GM23338 (cell line): Measurements from ENCODE around the gene LAGE3. TPM values are rescaled to one million over a fixed set of nuclear protein-coding genes. Genes with fewer than 3 reads are reported as not detected.

ENCODE experiments used
- ATAC-seq: fragments of 200-7000 bp; cut with Tn5 transposase; 3 replicates; pipeline ENCODE4 v1.9.1; 2020
- DNase-seq: peaks from one replicate; pipeline ENCODE4 v3.0.0-alpha.2; 2015; ENCODE audit warnings: low spot score
- H2AFZ ChIP-seq: fragments of 200-600 bp; sonication (generic); 2 replicates; pipeline ENCODE4 v1.8.0; 2016; ENCODE audit warnings: antibody characterized with exemption, mild to moderate bottlenecking, moderate library complexity
- H3F3A ChIP-seq: fragments of 200-600 bp; sonication (generic); replicated peaks from 2 replicates; pipeline ENCODE4 v1.8.0; 2017; ENCODE audit warnings: antibody characterized with exemption, mixed run types, low read depth
- H3K27ac ChIP-seq: fragments of 200-600 bp; sonication (generic); 2 replicates; pipeline ENCODE4 v1.6.1; 2016; ENCODE audit warnings: low read depth
- H3K27me3 ChIP-seq: fragments of 200-600 bp; sonication (generic); 2 replicates; pipeline ENCODE4 v1.8.0; 2016; ENCODE audit warnings: mild to moderate bottlenecking, mixed run types, moderate library complexity; ENCODE audit not compliant: insufficient read depth
- H3K36me3 ChIP-seq: fragments of 200-600 bp; sonication (generic); 2 replicates; pipeline ENCODE4 v1.8.0; 2016; ENCODE audit warnings: mild to moderate bottlenecking; ENCODE audit not compliant: insufficient read depth
- H3K4me1 ChIP-seq: fragments of 200-600 bp; sonication (generic); 2 replicates; pipeline ENCODE4 v1.8.0; 2016; ENCODE audit warnings: mild to moderate bottlenecking, moderate library complexity; ENCODE audit not compliant: insufficient read depth
- H3K4me2 ChIP-seq: fragments of 200-600 bp; sonication (generic); 2 replicates; pipeline ENCODE4 v1.7.1; 2017; ENCODE audit warnings: mixed run types
- H3K4me3 ChIP-seq: fragments of 200-600 bp; sonication (generic); 2 replicates; pipeline ENCODE4 v1.6.1; 2016; ENCODE audit warnings: mixed run types
- H3K79me2 ChIP-seq: fragments of 200-600 bp; sonication (generic); replicated peaks from 2 replicates; pipeline ENCODE4 v1.8.0; 2017; ENCODE audit warnings: mild to moderate bottlenecking; ENCODE audit not compliant: insufficient read depth
- H3K9me2 ChIP-seq: fragments of 200-600 bp; sonication (generic); 2 replicates; pipeline ENCODE4 v1.8.0; 2017; ENCODE audit not compliant: insufficient read depth
- H4K20me1 ChIP-seq: fragments of 200-600 bp; sonication (generic); replicated peaks from 2 replicates; pipeline ENCODE4 v1.8.0; 2017; ENCODE audit warnings: mild to moderate bottlenecking; ENCODE audit not compliant: insufficient read depth
- H3K27ac Mint-ChIP-seq: 2 replicates; pipeline ENCODE4 v1.8.0; 2020; ENCODE audit warnings: inconsistent platforms, mild to moderate bottlenecking, moderate library complexity, mixed read lengths
- H3K27me3 Mint-ChIP-seq: 3 replicates; pipeline ENCODE4 v1.8.0; 2022; ENCODE audit warnings: low read depth, mild to moderate bottlenecking, moderate library complexity, mixed read lengths, inconsistent platforms; ENCODE audit not compliant: insufficient read depth, poor library complexity
- H3K36me3 Mint-ChIP-seq: 3 replicates; pipeline ENCODE4 v1.8.0; 2021; ENCODE audit warnings: low read depth, mild to moderate bottlenecking, inconsistent platforms, moderate library complexity, mixed read lengths
- H3K4me1 Mint-ChIP-seq: 3 replicates; pipeline ENCODE4 v1.8.0; 2020; ENCODE audit warnings: mild to moderate bottlenecking, inconsistent platforms, mixed read lengths
- H3K4me3 Mint-ChIP-seq: 3 replicates; pipeline ENCODE4 v1.8.0; 2021; ENCODE audit warnings: moderate library complexity, mild to moderate bottlenecking, inconsistent platforms, mixed read lengths
- H3K9me3 Mint-ChIP-seq: 3 replicates; pipeline ENCODE4 v1.8.0; 2020; ENCODE audit warnings: moderate library complexity, mild to moderate bottlenecking, inconsistent platforms, mixed read lengths
- CREB1 ChIP-seq: fragments of 250-450 bp; sonication (Bioruptor Pico); IDR thresholded peaks from 2 replicates; pipeline ENCODE4 v1.5.0; 2020; ENCODE audit warnings: low read depth, mild to moderate bottlenecking, moderate library complexity
- EZH2phosphoT487 ChIP-seq: fragments of 200-600 bp; sonication (generic); IDR thresholded peaks from one replicate; pipeline ENCODE4 v1.8.1; 2018; ENCODE audit warnings: antibody characterized with exemption; ENCODE audit not compliant: unreplicated experiment
- POLR2AphosphoS5 ChIP-seq: IDR thresholded peaks from 2 replicates; pipeline ENCODE4 v1.6.1; 2016; ENCODE audit warnings: antibody characterized with exemption, low read depth
- polyA plus RNA-seq: library from polyadenylated mRNA; unstranded; fragments of >200 nt; fragmentation: Nextera tagmentation; extraction: Ambion mirVana; gene quantifications from 2 replicates; pipeline ENCODE4 v1.2.1, GENCODE V29; 2016
- total RNA-seq: library from RNA; depleted of rRNA; stranded (reverse); fragments of >200 nt; shearing (Covaris generic); gene quantifications from 2 replicates; pipeline ENCODE4 v1.2.3, GENCODE V29; 2014
- TF ChIP-seq, protein P1 (sequence below): IDR thresholded peaks from one replicate; pipeline ENCODE4 v1.6.1; 2018; ENCODE audit warnings: antibody characterized with exemption; ENCODE audit not compliant: unreplicated experiment
- TF ChIP-seq, protein P2 (sequence below): IDR thresholded peaks from 2 replicates; pipeline ENCODE4 v1.6.1; 2016; ENCODE audit warnings: antibody characterized with exemption
- TF ChIP-seq, protein P3 (sequence below), 2 experiments: fragments of 200-600 bp in 1 of 2; sonication (generic) in 1 of 2; conservative IDR thresholded peaks; 2 replicates each; pipeline versions ENCODE4 v1.5.1 to v1.6.1; 2016 to 2017; ENCODE audit warnings: antibody characterized with exemption in 2 of 2, low read depth in 2 of 2, mild to moderate bottlenecking in 2 of 2, moderate library complexity in 1 of 2

Gene LAGE3
- total and polyA plus RNA-seq, 2 experiments from 2014 or later: 71.0 to 84.5 TPM

DNA sequence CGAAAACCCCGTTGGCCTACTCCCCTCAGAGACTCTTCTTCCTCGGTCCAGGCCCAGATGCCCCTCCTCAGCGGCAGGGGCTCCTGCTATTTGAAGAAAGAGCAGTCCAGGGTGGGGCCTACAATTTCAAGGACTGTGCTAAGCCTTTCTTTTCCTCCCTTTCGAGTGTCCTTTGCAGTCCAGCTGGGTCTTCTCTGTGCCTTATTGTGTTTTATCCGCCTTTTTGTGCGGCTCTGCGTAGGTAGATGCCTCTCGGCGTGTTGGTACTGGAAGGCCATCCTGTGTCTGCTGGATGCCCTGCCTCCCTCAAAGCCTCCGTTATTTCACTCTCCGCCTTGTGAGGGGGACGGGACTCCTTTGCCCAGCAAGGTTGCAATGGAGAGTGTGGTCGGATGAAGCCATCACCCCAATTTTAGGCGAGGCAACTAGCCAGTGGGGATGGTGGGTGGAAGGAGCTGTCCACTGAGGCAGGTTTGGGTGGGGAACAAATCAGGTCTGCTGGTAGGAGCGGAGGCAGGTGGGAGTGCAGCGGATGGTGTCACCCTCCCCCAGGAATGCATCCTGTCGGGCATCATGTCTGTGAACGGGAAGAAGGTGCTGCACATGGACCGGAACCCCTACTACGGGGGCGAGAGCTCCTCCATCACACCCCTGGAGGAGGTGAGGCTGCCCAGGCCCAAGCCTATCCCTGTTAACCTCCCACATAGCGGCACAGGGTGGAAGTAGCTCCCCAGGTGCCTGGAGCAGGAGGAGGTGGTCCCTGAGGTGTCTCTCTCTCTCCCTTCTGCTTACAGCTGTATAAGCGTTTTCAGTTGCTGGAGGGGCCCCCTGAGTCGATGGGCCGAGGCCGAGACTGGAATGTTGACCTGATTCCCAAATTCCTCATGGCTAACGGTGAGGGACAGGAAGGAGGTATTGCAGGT is 40.8 kb downstream of the LAGE3 start (continued):
- TF ChIP-seq, protein P1, sequence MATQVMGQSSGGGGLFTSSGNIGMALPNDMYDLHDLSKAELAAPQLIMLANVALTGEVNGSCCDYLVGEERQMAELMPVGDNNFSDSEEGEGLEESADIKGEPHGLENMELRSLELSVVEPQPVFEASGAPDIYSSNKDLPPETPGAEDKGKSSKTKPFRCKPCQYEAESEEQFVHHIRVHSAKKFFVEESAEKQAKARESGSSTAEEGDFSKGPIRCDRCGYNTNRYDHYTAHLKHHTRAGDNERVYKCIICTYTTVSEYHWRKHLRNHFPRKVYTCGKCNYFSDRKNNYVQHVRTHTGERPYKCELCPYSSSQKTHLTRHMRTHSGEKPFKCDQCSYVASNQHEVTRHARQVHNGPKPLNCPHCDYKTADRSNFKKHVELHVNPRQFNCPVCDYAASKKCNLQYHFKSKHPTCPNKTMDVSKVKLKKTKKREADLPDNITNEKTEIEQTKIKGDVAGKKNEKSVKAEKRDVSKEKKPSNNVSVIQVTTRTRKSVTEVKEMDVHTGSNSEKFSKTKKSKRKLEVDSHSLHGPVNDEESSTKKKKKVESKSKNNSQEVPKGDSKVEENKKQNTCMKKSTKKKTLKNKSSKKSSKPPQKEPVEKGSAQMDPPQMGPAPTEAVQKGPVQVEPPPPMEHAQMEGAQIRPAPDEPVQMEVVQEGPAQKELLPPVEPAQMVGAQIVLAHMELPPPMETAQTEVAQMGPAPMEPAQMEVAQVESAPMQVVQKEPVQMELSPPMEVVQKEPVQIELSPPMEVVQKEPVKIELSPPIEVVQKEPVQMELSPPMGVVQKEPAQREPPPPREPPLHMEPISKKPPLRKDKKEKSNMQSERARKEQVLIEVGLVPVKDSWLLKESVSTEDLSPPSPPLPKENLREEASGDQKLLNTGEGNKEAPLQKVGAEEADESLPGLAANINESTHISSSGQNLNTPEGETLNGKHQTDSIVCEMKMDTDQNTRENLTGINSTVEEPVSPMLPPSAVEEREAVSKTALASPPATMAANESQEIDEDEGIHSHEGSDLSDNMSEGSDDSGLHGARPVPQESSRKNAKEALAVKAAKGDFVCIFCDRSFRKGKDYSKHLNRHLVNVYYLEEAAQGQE: no peak
- TF ChIP-seq, protein P2, sequence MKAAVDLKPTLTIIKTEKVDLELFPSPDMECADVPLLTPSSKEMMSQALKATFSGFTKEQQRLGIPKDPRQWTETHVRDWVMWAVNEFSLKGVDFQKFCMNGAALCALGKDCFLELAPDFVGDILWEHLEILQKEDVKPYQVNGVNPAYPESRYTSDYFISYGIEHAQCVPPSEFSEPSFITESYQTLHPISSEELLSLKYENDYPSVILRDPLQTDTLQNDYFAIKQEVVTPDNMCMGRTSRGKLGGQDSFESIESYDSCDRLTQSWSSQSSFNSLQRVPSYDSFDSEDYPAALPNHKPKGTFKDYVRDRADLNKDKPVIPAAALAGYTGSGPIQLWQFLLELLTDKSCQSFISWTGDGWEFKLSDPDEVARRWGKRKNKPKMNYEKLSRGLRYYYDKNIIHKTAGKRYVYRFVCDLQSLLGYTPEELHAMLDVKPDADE: no peak

DNA sequence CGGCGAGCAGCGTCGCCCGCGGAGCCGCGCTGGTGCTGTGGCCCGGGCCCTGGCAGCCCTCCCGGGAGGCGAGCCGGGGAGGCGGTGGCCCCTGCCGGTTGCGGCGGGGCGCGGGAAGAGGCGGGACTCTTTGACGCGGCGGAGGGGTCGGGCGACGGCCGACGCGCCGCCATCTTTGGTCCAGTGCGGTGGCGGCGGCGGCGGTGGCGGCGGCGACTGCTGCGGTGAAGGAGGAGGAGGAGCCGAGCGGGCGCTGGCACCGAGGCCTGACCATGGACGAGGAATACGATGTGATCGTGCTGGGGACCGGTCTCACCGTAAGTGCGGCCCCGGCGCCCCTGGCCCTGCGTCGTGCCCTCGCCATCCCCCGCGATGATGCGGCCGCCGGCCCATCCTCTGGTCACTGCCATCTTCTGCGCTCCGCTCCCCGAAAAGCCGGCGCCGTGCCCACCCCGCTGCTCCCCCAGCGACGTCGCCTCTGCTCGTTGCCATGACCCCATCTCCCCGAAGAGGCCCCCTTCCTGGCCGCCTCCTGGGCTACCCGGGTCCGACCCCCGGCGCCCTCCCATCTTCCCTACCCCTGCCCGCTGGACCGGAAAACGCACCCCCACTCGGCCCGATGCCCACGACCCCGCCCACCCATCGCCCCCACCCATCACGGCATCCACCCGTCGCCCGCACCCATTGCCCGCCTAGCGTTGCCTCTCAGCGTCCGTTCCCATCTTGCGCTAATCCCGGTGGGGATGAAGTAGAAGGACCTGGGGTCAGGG is 41.9 kb downstream of the LAGE3 start, which contains the start of gene GDI1:
GDI1 (plus strand) TSS at position 172 of the 770 bp plus-strand sequence; CDS start at position 273, 101 bp downstream.
- H3K4me3 Mint-ChIP-seq: peak within 1 kb of the TSS; percentile 85
- H4K20me1 ChIP-seq: no peaks in the 10 kb centered on the region
- H3K9me3 Mint-ChIP-seq: no peaks in the 10 kb centered on the region
- peak; percentile 54 for DNase-seq
- no peaks in the 10 kb centered on the region for H3K36me3 ChIP-seq
- H3K9me2 ChIP-seq: no peaks in the 10 kb centered on the region
- peaks cover 2% of the 10 kb centered on the region for H3K27me3 Mint-ChIP-seq
- H3K4me1 Mint-ChIP-seq: peaks cover 16% of the 10 kb centered on the region
- no peaks in the 10 kb centered on the region for H3K4me1 ChIP-seq
- no peaks in the 10 kb centered on the region for H3F3A ChIP-seq
- no peak within 1 kb of the TSS for H3K27ac ChIP-seq
- peaks cover 34% of the 10 kb centered on the region for H3K36me3 Mint-ChIP-seq
- peak within 1 kb of the TSS; percentile 74; the same call in 1 of the 2 replicates for H3K27ac Mint-ChIP-seq
- H3K4me3 ChIP-seq: peak within 1 kb of the TSS; percentile 60
- ATAC-seq: peak; percentile 55
- TF ChIP-seq CREB1 (CRISPR knock-in tag): no peak
- TF ChIP-seq, protein P3, sequence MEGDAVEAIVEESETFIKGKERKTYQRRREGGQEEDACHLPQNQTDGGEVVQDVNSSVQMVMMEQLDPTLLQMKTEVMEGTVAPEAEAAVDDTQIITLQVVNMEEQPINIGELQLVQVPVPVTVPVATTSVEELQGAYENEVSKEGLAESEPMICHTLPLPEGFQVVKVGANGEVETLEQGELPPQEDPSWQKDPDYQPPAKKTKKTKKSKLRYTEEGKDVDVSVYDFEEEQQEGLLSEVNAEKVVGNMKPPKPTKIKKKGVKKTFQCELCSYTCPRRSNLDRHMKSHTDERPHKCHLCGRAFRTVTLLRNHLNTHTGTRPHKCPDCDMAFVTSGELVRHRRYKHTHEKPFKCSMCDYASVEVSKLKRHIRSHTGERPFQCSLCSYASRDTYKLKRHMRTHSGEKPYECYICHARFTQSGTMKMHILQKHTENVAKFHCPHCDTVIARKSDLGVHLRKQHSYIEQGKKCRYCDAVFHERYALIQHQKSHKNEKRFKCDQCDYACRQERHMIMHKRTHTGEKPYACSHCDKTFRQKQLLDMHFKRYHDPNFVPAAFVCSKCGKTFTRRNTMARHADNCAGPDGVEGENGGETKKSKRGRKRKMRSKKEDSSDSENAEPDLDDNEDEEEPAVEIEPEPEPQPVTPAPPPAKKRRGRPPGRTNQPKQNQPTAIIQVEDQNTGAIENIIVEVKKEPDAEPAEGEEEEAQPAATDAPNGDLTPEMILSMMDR (conservative IDR thresholded peaks at IDR 0.05; ENCODE audit: low read depth in 2 of 2): no peak
- no peak for TF ChIP-seq EZH2phosphoT487
- TF ChIP-seq POLR2AphosphoS5: peak; percentile 41; the same call in 1 of the 2 replicates
- no peak within 1 kb of the TSS for H2AFZ ChIP-seq
- H3K79me2 ChIP-seq: peaks cover 13% of the 10 kb centered on the region
- no peaks in the 10 kb centered on the region for H3K27me3 ChIP-seq
- peak within 1 kb of the TSS; percentile 77 for H3K4me2 ChIP-seq
